GM18951 (cell line): ENCODE data around the gene MACROH2A2.
"Not testable (repeated sequence)": the region's sequence is repeated elsewhere in the genome, so short reads cannot be mapped to it uniquely, and the experiment has no call there.

ENCODE experiments used
- POLR2A ChIP-seq: IDR thresholded peaks from 4 replicates; pipeline ENCODE4 v1.6.1; 2011; ENCODE audit warnings: mild to moderate bottlenecking; ENCODE audit not compliant: insufficient read length, insufficient read depth; ENCODE audit errors: extremely low read depth
- in situ Hi-C: fragments of 300-500 bp; cut with MboI; formaldehyde crosslinking; loops from one replicate; pipeline ENCODE4 v1.12.0; 2022; ENCODE audit warnings: low sequenced_read_pairs, mixed read lengths, inconsistent platforms; ENCODE audit not compliant: unreplicated experiment

MACROH2A2 gene

GRCh38 chr10:70119623-70120022, 67.0 kb downstream of the MACROH2A2 start:
- TF ChIP-seq POLR2A = no peak
- in situ Hi-C loops = no loop called here

DNA sequence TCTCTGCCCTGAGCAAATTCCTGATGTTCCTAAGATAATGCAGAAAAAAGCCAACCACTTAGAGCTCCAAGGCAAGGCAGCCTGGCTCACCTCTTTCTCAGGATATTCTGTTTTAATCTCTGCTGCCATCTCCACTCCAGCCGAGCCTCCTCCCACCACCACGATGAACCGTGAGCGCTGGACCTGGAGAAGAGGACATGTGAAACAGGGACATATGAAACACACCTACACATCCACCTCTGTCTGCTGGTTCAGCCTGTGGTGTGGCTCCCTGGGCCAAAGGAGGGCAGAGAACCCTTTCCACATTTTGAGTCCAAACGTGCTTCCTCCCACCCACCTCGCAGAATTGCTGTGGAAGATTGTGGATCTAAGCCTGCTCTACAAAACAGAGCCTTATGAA, 67.8 kb downstream of the MACROH2A2 start:
- in situ Hi-C loops = no loop called here
- TF ChIP-seq POLR2A = no peak

GRCh38 chr10:70121281-70121949, 68.8 kb downstream of the MACROH2A2 start:
- in situ Hi-C loops = no loop called here
- TF ChIP-seq POLR2A = no peak

DNA sequence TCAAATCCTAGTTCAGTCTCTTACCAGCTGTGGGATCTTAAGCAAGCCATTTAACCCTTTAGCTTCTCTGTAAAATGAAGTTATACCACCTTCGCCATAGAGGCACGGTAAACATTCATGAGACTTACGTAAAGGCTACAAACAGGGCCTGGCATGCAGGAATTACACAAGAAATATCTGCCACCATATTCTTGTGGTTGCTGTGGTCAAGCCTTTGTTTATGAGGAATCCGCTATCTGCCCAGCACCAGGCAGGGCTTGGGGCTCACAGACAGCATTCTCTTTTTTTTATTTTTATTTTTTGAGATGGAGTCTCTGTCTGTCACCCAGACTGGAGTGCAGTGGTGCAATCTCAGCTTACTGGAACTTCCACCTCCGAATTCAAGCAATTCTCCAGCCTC, 70.1 kb downstream of the MACROH2A2 start:
- in situ Hi-C loops = no loop called here

DNA sequence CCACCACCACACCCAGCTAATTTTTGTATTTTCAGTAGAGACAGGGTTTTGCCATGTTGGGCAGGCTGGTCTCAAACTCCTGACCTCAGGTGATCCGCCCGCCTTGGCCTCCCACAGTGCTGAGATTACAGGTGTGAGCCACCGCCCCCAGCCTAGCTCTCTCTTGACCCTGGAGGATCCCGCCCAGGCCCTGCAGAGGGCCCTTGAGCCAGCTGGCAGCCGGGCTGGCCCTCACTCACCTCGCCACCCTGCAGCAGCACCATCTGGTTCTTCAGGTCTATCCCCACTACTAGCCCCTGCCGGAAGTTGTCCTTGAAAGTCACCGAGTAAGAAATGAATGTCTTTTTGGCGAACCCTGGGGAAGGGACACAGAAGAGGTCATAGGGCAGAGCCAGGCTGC, 70.5 kb downstream of the MACROH2A2 start:
- in situ Hi-C loops = not testable (repeated sequence)

More for the DNA sequence above, 70.1 kb downstream of the MACROH2A2 start:
- TF ChIP-seq POLR2A = no peak

DNA sequence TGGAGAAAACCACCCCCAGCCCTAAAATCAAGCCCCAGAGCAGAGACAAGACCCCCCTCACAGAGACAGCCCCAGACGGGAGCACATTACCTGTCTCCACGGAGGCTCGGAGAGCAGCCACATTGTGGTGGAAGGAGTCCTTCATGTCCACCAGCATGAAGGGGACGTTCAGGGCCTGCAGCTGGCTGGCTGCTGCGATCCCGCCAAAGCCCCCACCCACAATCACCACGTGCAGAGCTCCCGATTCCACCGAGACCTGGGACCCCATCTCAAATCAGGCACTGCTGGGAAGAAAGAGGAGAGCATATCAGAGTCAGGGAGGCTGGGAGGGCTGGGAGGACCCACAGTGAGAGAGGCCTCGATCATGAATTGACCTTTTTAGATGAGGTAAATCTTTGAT, 71.2 kb downstream of the MACROH2A2 start:
- in situ Hi-C loops = no loop called here
- TF ChIP-seq POLR2A = no peak

GRCh38 chr10:70124415-70124814, 71.8 kb downstream of the MACROH2A2 start:
- no peak for TF ChIP-seq POLR2A
- in situ Hi-C loops = no loop called here

DNA sequence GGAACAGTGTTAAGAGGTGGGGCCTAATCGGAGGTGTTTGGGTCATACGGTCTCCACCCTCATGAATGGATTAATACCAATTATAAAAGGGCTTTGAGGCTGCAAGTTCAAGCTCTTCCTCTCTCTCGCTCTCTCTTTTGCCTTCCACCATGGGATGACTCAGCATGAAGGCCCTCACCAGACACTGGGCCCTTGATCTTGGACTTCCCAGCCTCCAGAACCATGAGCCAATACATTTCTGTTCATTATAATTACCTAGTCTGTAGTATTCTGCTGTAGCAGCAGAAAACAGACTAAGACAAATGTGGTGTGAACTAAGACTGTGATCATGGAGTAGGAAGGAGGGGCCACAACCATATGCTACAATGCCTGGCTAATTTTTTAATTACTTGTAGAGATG, 72.3 kb downstream of the MACROH2A2 start:
- in situ Hi-C loops = no loop called here
- no peak for TF ChIP-seq POLR2A

- TF ChIP-seq POLR2A = no peak
- in situ Hi-C loops = no loop called here
These were observed 73.4 kb downstream of the MACROH2A2 start for GRCh38 chr10:70125918-70126552.

- in situ Hi-C loops = no loop called here
- TF ChIP-seq POLR2A = no peak
These were observed 74.2 kb downstream of the MACROH2A2 start for GRCh38 chr10:70126700-70127395.

GRCh38 chr10:70130878-70131559, 78.4 kb downstream of the MACROH2A2 start:
- in situ Hi-C loops = no loop called here
- no peak for TF ChIP-seq POLR2A

DNA sequence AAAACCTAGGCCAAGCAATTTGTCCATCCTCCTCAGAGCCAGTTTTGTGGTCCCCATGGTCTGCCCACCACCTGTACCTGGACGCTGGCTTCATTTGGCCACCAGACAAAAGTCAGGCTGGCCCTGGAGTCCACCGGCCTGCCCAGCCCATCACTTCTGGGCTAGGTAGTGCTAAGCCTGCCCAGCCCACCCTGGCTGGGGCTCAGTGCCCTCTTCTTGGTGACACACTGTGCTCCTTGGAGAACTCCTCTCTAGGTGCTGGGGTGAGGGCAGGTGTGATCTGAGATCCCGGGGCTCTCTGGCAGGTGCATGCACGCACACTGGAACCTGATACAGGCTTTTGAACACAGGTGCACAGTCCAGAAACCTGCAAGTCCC, 78.9 kb downstream of the MACROH2A2 start:
- in situ Hi-C loops = no loop called here
- no peak for TF ChIP-seq POLR2A

- TF ChIP-seq POLR2A = peak; percentile 81
- in situ Hi-C loops = no loop called here
These were observed 79.7 kb downstream of the MACROH2A2 start, which contains the start of gene AIFM2 for GRCh38 chr10:70132098-70133029. TSS of gene AIFM2 (minus strand) at chr10:70132825. CDS start at chr10:70124084, 8,741 bp downstream.

DNA sequence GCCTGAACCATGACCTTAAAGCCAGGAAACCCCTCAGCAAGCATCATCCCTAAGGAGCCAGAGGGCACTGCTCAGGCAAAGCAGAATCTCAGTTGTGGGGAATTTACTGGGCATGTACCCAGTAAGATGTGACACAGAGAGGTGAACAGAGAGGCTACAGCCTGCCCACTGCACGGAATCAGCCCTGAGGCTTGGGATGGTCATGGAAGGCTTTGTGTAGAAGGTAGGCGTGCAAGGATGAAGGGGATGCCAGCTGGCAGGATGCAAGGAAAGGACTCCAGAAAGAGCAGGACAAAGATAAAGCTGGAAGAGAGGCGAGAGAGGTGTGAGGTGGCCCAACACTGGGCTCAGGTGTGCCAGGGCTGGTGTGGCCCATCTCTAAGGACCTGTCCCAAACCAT, 82.4 kb downstream of the MACROH2A2 start:
- no peak for TF ChIP-seq POLR2A
- in situ Hi-C loops = no loop called here
